H9 (cell line): ENCODE results near the gene DHRS7C. TPM values are rescaled to one million over a fixed set of nuclear protein-coding genes. Genes with fewer than 3 reads are reported as not detected.

Experiments used
- DNase-seq: peaks from one replicate; pipeline ENCODE4 v3.0.0-alpha.2; 2017
- H2AFZ ChIP-seq: one replicate; pipeline ENCODE4 v1.6.1; 2013; ENCODE audit warnings: mild to moderate bottlenecking, low read length, control low read depth, moderate library complexity
- H2AK5ac ChIP-seq: 2 replicates; pipeline ENCODE4 v1.6.1; 2013; ENCODE audit warnings: low read length, control low read depth, mixed read lengths; ENCODE audit not compliant: insufficient read length
- H2BK120ac ChIP-seq: one replicate; pipeline ENCODE4 v1.6.1; 2013; ENCODE audit warnings: low read depth, mild to moderate bottlenecking, low read length, control low read depth, inconsistent platforms; ENCODE audit not compliant: poor library complexity, severe bottlenecking
- H2BK12ac ChIP-seq: 2 replicates; pipeline ENCODE4 v1.6.1; 2013; ENCODE audit warnings: low read length, control low read depth, mixed read lengths, low read depth; ENCODE audit not compliant: insufficient read length
- H2BK15ac ChIP-seq: 2 replicates; pipeline ENCODE4 v1.6.1; 2013; ENCODE audit warnings: low read depth, low read length, control low read depth
- H2BK20ac ChIP-seq: one replicate; pipeline ENCODE4 v1.6.1; 2013; ENCODE audit warnings: low read depth, mild to moderate bottlenecking, low read length, control low read depth, inconsistent platforms; ENCODE audit not compliant: poor library complexity, severe bottlenecking
- H2BK5ac ChIP-seq: 2 replicates; pipeline ENCODE4 v1.6.1; 2013; ENCODE audit warnings: low read length, control low read depth, mixed read lengths; ENCODE audit not compliant: insufficient read length
- H3K14ac ChIP-seq: 2 replicates; pipeline ENCODE4 v1.6.1; 2013; ENCODE audit warnings: low read length, control low read depth; ENCODE audit not compliant: insufficient read depth
- H3K18ac ChIP-seq: 2 replicates; pipeline ENCODE4 v1.6.1; 2013; ENCODE audit warnings: low read depth, mild to moderate bottlenecking, mixed read lengths, low read length, control low read depth; ENCODE audit not compliant: insufficient read length
- H3K23ac ChIP-seq: 2 replicates; pipeline ENCODE4 v1.6.1; 2013; ENCODE audit warnings: low read length, control low read depth, mixed read lengths, low read depth; ENCODE audit not compliant: insufficient read length
- H3K23me2 ChIP-seq: 2 replicates; pipeline ENCODE4 v1.6.1; 2013; ENCODE audit warnings: low read depth, mild to moderate bottlenecking, mixed read lengths, low read length, control low read depth; ENCODE audit not compliant: insufficient read length, poor library complexity, severe bottlenecking
- H3K27ac ChIP-seq: 2 replicates; pipeline ENCODE4 v1.5.1; 2013; ENCODE audit warnings: low read length, control low read depth, mixed read lengths, low read depth; ENCODE audit not compliant: insufficient read length
- H3K27me3 ChIP-seq: 2 replicates; pipeline ENCODE4 v1.6.1; 2013; ENCODE audit warnings: low read length, control low read depth, inconsistent platforms; ENCODE audit not compliant: insufficient read depth
- H3K4ac ChIP-seq: 2 replicates; pipeline ENCODE4 v1.6.1; 2013; ENCODE audit warnings: low read depth, mild to moderate bottlenecking, control low read depth, inconsistent platforms, low read length, moderate library complexity
- H3K4me1 ChIP-seq: 2 replicates; pipeline ENCODE4 v1.6.1; 2013; ENCODE audit warnings: low read length, control low read depth, inconsistent platforms; ENCODE audit not compliant: insufficient read depth
- H3K4me2 ChIP-seq: 2 replicates; pipeline ENCODE4 v1.6.1; 2013; ENCODE audit warnings: low read length, control low read depth, mixed read lengths; ENCODE audit not compliant: insufficient read length, insufficient read depth
- H3K56ac ChIP-seq: 2 replicates; pipeline ENCODE4 v1.6.1; 2013; ENCODE audit warnings: low read depth, mild to moderate bottlenecking, mixed read lengths, low read length, control low read depth; ENCODE audit not compliant: insufficient read length
- H3K79me1 ChIP-seq: 2 replicates; pipeline ENCODE4 v1.6.1; 2013; ENCODE audit warnings: low read depth, mild to moderate bottlenecking, moderate library complexity, low read length, control low read depth, inconsistent platforms; ENCODE audit not compliant: insufficient read depth, poor library complexity, severe bottlenecking
- H3K79me2 ChIP-seq: 2 replicates; pipeline ENCODE4 v1.6.1; 2013; ENCODE audit warnings: low read length, control low read depth, inconsistent platforms; ENCODE audit not compliant: insufficient read depth
- H3K9ac ChIP-seq: 2 replicates; pipeline ENCODE4 v1.6.1; 2013; ENCODE audit warnings: low read length, control low read depth, mixed read lengths; ENCODE audit not compliant: insufficient read length; ENCODE audit errors: extremely low read depth
- H3K9me3 ChIP-seq: one replicate; pipeline ENCODE4 v1.6.1; 2013; ENCODE audit warnings: low read depth, low read length, inconsistent platforms; ENCODE audit not compliant: control insufficient read depth
- H3T11ph ChIP-seq: one replicate; pipeline ENCODE4 v1.6.1; 2013; ENCODE audit warnings: mild to moderate bottlenecking, low read length, control low read depth, inconsistent platforms
- H4K20me1 ChIP-seq: one replicate; pipeline ENCODE4 v1.6.1; 2013; ENCODE audit not compliant: control insufficient read depth, insufficient read length, insufficient read depth
- H4K5ac ChIP-seq: 2 replicates; pipeline ENCODE4 v1.6.1; 2013; ENCODE audit warnings: low read depth, mild to moderate bottlenecking, mixed read lengths, low read length, control low read depth; ENCODE audit not compliant: insufficient read length
- H4K8ac ChIP-seq: replicated peaks from 2 replicates; pipeline ENCODE4 v1.6.1; 2013; ENCODE audit warnings: low read length, control low read depth, mixed read lengths, low read depth; ENCODE audit not compliant: insufficient read length
- H4K91ac ChIP-seq: 2 replicates; pipeline ENCODE4 v1.6.1; 2013; ENCODE audit warnings: low read depth, mild to moderate bottlenecking, moderate library complexity, mixed read lengths, low read length, control low read depth; ENCODE audit not compliant: insufficient read length
- H3K27ac Mint-ChIP-seq, 3 experiments: 2 replicates in 2 of 3; 3 replicates in 1 of 3; pipeline ENCODE4 v1.8.0; 2020 to 2021; ENCODE audit warnings: mixed read lengths in 3 of 3, mild to moderate bottlenecking in 1 of 3, moderate library complexity in 1 of 3
- H3K27me3 Mint-ChIP-seq: 2 replicates; pipeline ENCODE4 v1.8.0; 2021; ENCODE audit warnings: low read depth, mild to moderate bottlenecking, moderate library complexity, mixed read lengths
- H3K36me3 Mint-ChIP-seq, 3 experiments: 2 replicates in 2 of 3; 3 replicates in 1 of 3; pipeline ENCODE4 v1.8.0; 2020 to 2021; ENCODE audit warnings: low read depth in 3 of 3, mixed read lengths in 3 of 3; ENCODE audit not compliant: insufficient read depth in 1 of 3
- H3K4me1 Mint-ChIP-seq, 2 experiments: 2 replicates each; pipeline ENCODE4 v1.8.0; 2020; ENCODE audit warnings: mixed read lengths in 2 of 2
- H3K4me3 Mint-ChIP-seq, 2 experiments: 2 replicates in 1 of 2; 3 replicates in 1 of 2; pipeline ENCODE4 v1.8.0; 2020 to 2021; ENCODE audit warnings: mild to moderate bottlenecking in 2 of 2, mixed read lengths in 2 of 2, moderate library complexity in 1 of 2
- H3K9me3 Mint-ChIP-seq, 2 experiments: 2 replicates in 1 of 2; 3 replicates in 1 of 2; pipeline ENCODE4 v1.8.0; 2020; ENCODE audit warnings: mild to moderate bottlenecking in 2 of 2, mixed read lengths in 2 of 2, moderate library complexity in 1 of 2
- WGBS: extraction: QIAGEN DNeasy Blood & Tissue Kit; methylation state at CpG from one replicate; pipeline ENCODE4 v1.1.7; 2013; ENCODE audit warnings: missing lambda C conversion rate, low lambda C conversion rate, mixed read lengths; ENCODE audit not compliant: insufficient read length; ENCODE audit errors: extremely low coverage; 5-methylcytosine and 5-hydroxymethylcytosine counted together
- total RNA-seq: library from RNA; stranded (reverse); gene quantifications from 2 replicates; pipeline ENCODE4 v1.2.1, GENCODE V29; 2021
- TF ChIP-seq, protein P1 (sequence below): fragments of 200-600 bp; sonication (generic); conservative IDR thresholded peaks from 3 replicates; pipeline ENCODE4 v1.8.0; 2021; ENCODE audit warnings: antibody characterized with exemption, mild to moderate bottlenecking

DHRS7C gene
- total RNA-seq, 1 experiment from 2014 or later = not detected

DNA sequence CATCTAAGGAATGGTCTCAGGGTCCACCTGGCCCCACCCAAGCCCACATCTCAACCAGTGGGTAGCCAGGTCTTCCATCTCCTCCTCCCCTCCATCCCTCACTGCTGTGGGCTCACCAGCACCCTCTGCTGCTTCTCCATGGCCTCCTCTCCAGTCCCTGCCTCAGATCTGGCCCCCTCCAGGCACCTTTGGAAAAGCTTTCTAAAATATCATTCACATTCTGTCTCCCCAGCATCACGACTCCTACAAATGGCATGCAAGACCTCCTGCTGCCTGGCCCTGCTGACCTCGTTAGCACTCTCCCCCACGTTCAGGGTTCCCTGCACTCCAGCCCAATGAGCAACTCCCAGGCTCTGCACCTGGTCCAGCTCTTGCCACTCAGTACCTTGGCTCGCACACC, 48.0 kb upstream of the DHRS7C start:
- Histone ChIP-seq H4K20me1 (no peaks in the 10 kb centered on the region), H3K4me2 (no peak overlapping the region), H2AK5ac (no peak overlapping the region), H4K5ac (no peak overlapping the region), H3K79me1 (no peaks in the 10 kb centered on the region), H3K23me2 (no peaks in the 10 kb centered on the region), H3K9me3 (no peaks in the 10 kb centered on the region), H3K4ac (no peak overlapping the region), H2AFZ (no peak overlapping the region), H4K8ac (no peak overlapping the region), H2BK20ac (no peak overlapping the region), H2BK15ac (no peak overlapping the region), H3K14ac (no peak overlapping the region), H2BK5ac (no peak overlapping the region), H3K79me2 (no peaks in the 10 kb centered on the region), H3K23ac (no peak overlapping the region), H3K18ac (no peak overlapping the region), H3T11ph (no peak overlapping the region), H3K56ac (no peak overlapping the region), H3K27me3 (no peaks in the 10 kb centered on the region), H2BK120ac (no peak overlapping the region), H4K91ac (no peak overlapping the region), H3K4me1 (peaks cover 2% of the 10 kb centered on the region; the same call in 1 of the 2 replicates), H2BK12ac (no peak overlapping the region), H3K27ac (no peak overlapping the region), H3K9ac (no peak overlapping the region)
- H3K27me3 Mint-ChIP-seq = peaks cover 22% of the 10 kb centered on the region
- H3K36me3 Mint-ChIP-seq = no peaks in the 10 kb centered on the region
- H3K4me1 Mint-ChIP-seq = peaks cover 18 to 21% of the 10 kb centered on the region in 2 experiments
- no CpG with 5 or more reads among the region's 4 CpGs for WGBS
- no peak overlapping the region; a peak in 2 of 5 replicates for H3K4me3 Mint-ChIP-seq
- no peak overlapping the region; a peak in 2 of 7 replicates for H3K27ac Mint-ChIP-seq
- TF ChIP-seq, protein P1, sequence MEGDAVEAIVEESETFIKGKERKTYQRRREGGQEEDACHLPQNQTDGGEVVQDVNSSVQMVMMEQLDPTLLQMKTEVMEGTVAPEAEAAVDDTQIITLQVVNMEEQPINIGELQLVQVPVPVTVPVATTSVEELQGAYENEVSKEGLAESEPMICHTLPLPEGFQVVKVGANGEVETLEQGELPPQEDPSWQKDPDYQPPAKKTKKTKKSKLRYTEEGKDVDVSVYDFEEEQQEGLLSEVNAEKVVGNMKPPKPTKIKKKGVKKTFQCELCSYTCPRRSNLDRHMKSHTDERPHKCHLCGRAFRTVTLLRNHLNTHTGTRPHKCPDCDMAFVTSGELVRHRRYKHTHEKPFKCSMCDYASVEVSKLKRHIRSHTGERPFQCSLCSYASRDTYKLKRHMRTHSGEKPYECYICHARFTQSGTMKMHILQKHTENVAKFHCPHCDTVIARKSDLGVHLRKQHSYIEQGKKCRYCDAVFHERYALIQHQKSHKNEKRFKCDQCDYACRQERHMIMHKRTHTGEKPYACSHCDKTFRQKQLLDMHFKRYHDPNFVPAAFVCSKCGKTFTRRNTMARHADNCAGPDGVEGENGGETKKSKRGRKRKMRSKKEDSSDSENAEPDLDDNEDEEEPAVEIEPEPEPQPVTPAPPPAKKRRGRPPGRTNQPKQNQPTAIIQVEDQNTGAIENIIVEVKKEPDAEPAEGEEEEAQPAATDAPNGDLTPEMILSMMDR = peak; percentile 48; the same call in 2 of the 3 replicates
- H3K9me3 Mint-ChIP-seq = no peaks in the 10 kb centered on the region; a peak in 1 of 5 replicates
- peak; percentile 74 for DNase-seq
